Thymus (tissue), 11 donors: Measurements from ENCODE around the gene NLGN4Y. TPM values are rescaled to one million over a fixed set of nuclear protein-coding genes. Genes with fewer than 3 reads are reported as not detected.

Source experiments
- DNase-seq, 9 donors: peaks; one replicate each; pipeline ENCODE4 v3.0.0-alpha.2; 2013; ENCODE audit warnings: low spot score in 9 of 9, low read depth in 6 of 9, missing footprints in 1 of 9
- H3K27ac ChIP-seq, 2 donors: one replicate each; pipeline ENCODE4 v1.5.1; 2013; ENCODE audit warnings: control low read depth in 1 of 2, low read depth in 1 of 2, low read length in 1 of 2, mild to moderate bottlenecking in 1 of 2, moderate library complexity in 1 of 2
- H3K27me3 ChIP-seq, 2 donors: one replicate each; pipeline ENCODE4 v1.5.1; 2013; ENCODE audit warnings: low read length in 1 of 2; ENCODE audit not compliant: control insufficient read depth in 2 of 2, insufficient read depth in 1 of 2
- H3K36me3 ChIP-seq, 2 donors: one replicate each; pipeline ENCODE4 v1.5.1; 2013; ENCODE audit warnings: low read length in 1 of 2, mild to moderate bottlenecking in 1 of 2, moderate library complexity in 1 of 2; ENCODE audit not compliant: control insufficient read depth in 2 of 2, insufficient read depth in 2 of 2
- H3K4me1 ChIP-seq, 2 donors: one replicate each; pipeline ENCODE4 v1.5.1; 2013; ENCODE audit warnings: low read length in 2 of 2; ENCODE audit not compliant: control insufficient read depth in 2 of 2, insufficient read depth in 2 of 2
- H3K4me3 ChIP-seq, 2 donors: one replicate each; pipeline ENCODE4 v1.5.1; 2013; ENCODE audit warnings: low read length in 2 of 2, control low read depth in 1 of 2, mild to moderate bottlenecking in 1 of 2
- H3K9me3 ChIP-seq, 2 donors: one replicate each; pipeline ENCODE4 v1.5.1; 2013; ENCODE audit warnings: low read length in 1 of 2, mild to moderate bottlenecking in 1 of 2; ENCODE audit not compliant: control insufficient read depth in 2 of 2, insufficient read depth in 1 of 2
- WGBS: extraction: QIAGEN DNeasy Blood & Tissue Kit; methylation state at CpG from one replicate; pipeline ENCODE4 v1.1.7; 2013; 5-methylcytosine and 5-hydroxymethylcytosine counted together
- polyA plus RNA-seq: library from polyadenylated mRNA; stranded (reverse); fragments of 200-250 nt; gene quantifications from one replicate; pipeline ENCODE4 v1.2.3, GENCODE V29; 2013
- total RNA-seq: library from RNA; stranded (reverse); fragments of 120-200 nt; gene quantifications from one replicate; pipeline ENCODE4 v1.2.4, GENCODE V29; 2013
- donor health status: healthy.

The NLGN4Y gene
- total and polyA plus RNA-seq, 2 donors: 0.24 to 3.0 TPM

DNA sequence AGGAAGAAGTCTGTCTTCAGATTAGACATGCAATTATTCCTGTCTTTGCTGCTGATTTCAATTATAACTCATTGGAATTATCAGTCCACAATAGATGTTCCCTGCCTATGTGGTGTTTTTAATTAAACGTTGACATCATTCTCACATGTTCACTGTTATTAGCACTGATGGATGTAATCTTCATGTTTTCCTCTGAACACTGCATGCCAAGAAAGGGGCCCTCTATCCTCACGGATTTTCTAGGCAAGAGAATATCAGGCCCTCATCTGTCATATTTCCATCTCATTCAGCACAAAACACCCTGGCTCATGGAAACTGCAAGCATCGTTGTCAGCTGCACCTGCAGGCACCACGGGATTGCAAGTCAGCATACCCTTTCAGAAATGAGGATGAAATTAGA lies 224.0 kb downstream of the NLGN4Y start:
- WGBS: 84% methylated on average over 4 of the region's 4 CpGs
- no peaks in the 10 kb centered on the region for H3K4me1 ChIP-seq
- DNase-seq: no peak
- H3K9me3 ChIP-seq: no peaks in the 10 kb centered on the region
- H3K36me3 ChIP-seq: no peaks in the 10 kb centered on the region
- no peaks in the 10 kb centered on the region for H3K27me3 ChIP-seq
- no peak overlapping the region for H3K27ac ChIP-seq
- no peak overlapping the region for H3K4me3 ChIP-seq

DNA sequence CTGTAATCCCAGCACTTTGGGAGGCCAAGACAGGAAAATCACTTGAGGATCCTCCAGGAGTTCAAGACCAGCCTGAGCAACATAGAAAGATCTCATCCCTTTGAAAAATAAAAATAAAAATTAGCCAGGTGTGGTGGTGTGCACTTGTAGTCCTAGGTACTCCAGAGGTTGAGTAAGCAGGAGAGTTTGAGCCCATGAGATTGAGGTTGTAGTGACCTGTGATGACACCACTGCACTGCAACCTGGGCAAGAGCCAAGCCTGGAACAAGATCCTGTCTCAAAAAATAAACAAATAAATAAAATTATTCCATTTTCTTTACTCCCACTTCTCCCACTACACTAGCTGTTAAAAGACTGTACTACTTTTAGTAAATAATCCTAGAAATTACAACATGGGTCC lies 231.2 kb downstream of the NLGN4Y start:
- Histone ChIP-seq H3K27me3 (no peaks in the 10 kb centered on the region), H3K4me3 (no peak overlapping the region), H3K4me1 (no peaks in the 10 kb centered on the region), H3K36me3 (no peaks in the 10 kb centered on the region), H3K9me3 (no peaks in the 10 kb centered on the region), H3K27ac (no peak overlapping the region)
- DNase-seq: no peak

GRCh38 chrY:14762903-14763302 lies 238.6 kb downstream of the NLGN4Y start:
- WGBS: 86% methylated on average over 1 of the region's 1 CpG
- no peaks in the 10 kb centered on the region for H3K9me3 ChIP-seq
- H3K4me1 ChIP-seq: no peaks in the 10 kb centered on the region
- no peaks in the 10 kb centered on the region for H3K27me3 ChIP-seq
- no peak for DNase-seq
- H3K4me3 ChIP-seq: no peak overlapping the region
- no peak overlapping the region for H3K27ac ChIP-seq
- no peaks in the 10 kb centered on the region for H3K36me3 ChIP-seq

DNA sequence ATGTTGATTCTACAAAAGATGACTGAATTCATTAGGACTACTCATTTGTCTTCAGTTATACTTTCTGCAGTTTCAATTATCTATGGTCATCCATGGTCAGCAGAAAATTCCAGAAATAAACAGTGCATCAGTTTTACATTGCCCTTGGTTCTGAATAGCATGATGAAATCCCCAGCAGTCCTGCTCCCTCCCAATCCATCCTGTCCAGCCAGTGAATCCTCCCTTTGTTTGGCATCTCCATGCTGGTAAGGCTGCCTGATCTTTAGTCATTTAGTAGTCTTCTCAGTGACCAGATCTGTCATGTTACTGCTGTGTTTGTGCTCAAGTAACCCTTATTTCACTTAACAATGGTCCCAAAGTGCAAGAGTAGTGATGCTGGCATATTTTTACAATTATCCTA lies 239.3 kb downstream of the NLGN4Y start:
- DNase-seq: no peak
- H3K4me1 ChIP-seq: no peaks in the 10 kb centered on the region
- no peaks in the 10 kb centered on the region for H3K9me3 ChIP-seq
- H3K27me3 ChIP-seq: no peaks in the 10 kb centered on the region
- no peak overlapping the region for H3K4me3 ChIP-seq
- H3K36me3 ChIP-seq: no peaks in the 10 kb centered on the region
- no peak overlapping the region for H3K27ac ChIP-seq

DNA sequence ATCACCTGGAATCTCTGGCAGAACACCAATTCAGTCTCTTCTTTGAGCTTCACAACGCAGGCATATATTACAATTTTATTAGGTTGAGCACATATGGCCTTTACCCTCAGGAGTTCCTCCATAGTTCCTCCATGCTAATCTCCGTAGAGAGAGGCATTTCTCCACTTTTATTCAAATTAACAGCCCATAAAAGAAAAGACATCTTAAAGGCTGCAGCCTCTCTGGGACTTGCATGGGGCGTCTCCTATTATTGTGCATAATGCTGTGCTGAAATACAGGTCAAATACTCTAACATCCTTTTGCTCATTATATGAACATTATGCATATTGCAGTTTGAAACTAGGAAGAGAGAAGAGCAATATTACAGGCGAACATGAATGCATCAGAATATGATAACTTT lies 253.9 kb downstream of the NLGN4Y start:
- H3K27me3 ChIP-seq: no peaks in the 10 kb centered on the region
- H3K36me3 ChIP-seq: no peaks in the 10 kb centered on the region
- no peak overlapping the region for H3K4me3 ChIP-seq
- WGBS: 95% methylated on average over 4 of the region's 4 CpGs
- DNase-seq: no peak
- no peaks in the 10 kb centered on the region for H3K4me1 ChIP-seq
- H3K27ac ChIP-seq: no peak overlapping the region
- H3K9me3 ChIP-seq: no peaks in the 10 kb centered on the region

GRCh38 chrY:14793104-14793503 lies 268.8 kb downstream of the NLGN4Y start:
- Histone ChIP-seq H3K27me3 (no peaks in the 10 kb centered on the region), H3K27ac (no peak overlapping the region), H3K9me3 (no peaks in the 10 kb centered on the region), H3K4me3 (no peak overlapping the region), H3K4me1 (no peaks in the 10 kb centered on the region), H3K36me3 (no peaks in the 10 kb centered on the region)
- no peak for DNase-seq
- 97% methylated on average over 4 of the region's 4 CpGs for WGBS

DNA sequence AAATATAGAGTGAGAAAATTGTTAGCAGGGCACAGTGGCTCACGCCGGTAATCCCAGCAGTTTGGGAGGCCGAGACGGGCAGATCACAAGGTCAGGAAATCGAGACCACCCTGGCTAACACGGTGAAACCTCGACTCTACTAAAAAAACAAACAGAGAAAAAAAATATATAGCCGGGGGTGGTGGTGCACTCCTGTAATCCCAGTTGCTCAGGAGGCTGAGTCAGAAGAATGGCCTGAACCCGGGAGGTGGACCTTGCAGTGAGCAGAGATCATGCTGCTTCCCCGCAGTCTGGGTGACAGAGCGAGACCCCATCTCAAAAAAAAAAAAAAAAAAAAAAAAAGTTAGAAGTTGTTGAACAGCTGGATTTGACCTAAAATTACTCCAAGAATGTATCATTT lies 269.3 kb downstream of the NLGN4Y start:
- no peak overlapping the region for H3K27ac ChIP-seq
- H3K4me3 ChIP-seq: no peak overlapping the region
- no peaks in the 10 kb centered on the region for H3K4me1 ChIP-seq
- DNase-seq: no peak
- H3K9me3 ChIP-seq: no peaks in the 10 kb centered on the region
- WGBS: 97% methylated on average over 11 of the region's 11 CpGs
- no peaks in the 10 kb centered on the region for H3K27me3 ChIP-seq
- H3K36me3 ChIP-seq: no peaks in the 10 kb centered on the region

DNA sequence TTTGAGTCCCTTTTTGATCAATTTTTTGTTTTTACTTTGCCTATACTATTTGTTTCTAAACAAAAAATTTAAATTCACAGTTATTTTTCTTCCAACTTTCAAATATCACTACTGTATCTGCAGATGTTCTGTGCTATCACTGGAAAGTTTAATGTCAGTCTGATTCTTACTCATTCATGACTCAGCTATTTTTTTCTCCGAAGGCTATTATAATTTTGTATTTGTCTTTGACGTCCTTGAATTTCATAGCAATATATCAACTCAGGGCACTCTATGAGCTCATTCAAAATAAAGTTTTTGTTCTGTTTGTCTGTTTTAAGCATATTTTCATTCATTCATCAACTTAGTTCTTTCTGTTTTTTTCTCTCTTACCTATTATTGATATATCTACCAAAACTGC lies 273.7 kb downstream of the NLGN4Y start:
- Histone ChIP-seq H3K9me3 (no peaks in the 10 kb centered on the region), H3K27ac (no peak overlapping the region), H3K4me3 (no peak overlapping the region), H3K27me3 (no peaks in the 10 kb centered on the region), H3K36me3 (no peaks in the 10 kb centered on the region), H3K4me1 (no peaks in the 10 kb centered on the region)
- WGBS: 99% methylated on average over 2 of the region's 2 CpGs
- DNase-seq: no peak

- DNase-seq: no peak
- no peaks in the 10 kb centered on the region for H3K9me3 ChIP-seq
- no peak overlapping the region for H3K27ac ChIP-seq
- no peaks in the 10 kb centered on the region for H3K4me1 ChIP-seq
- H3K36me3 ChIP-seq: no peaks in the 10 kb centered on the region
- H3K27me3 ChIP-seq: no peaks in the 10 kb centered on the region
- WGBS: 88% methylated on average over 2 of the region's 2 CpGs
- H3K4me3 ChIP-seq: no peak overlapping the region
These were observed 276.8 kb downstream of the NLGN4Y start for GRCh38 chrY:14801096-14801495.

DNA sequence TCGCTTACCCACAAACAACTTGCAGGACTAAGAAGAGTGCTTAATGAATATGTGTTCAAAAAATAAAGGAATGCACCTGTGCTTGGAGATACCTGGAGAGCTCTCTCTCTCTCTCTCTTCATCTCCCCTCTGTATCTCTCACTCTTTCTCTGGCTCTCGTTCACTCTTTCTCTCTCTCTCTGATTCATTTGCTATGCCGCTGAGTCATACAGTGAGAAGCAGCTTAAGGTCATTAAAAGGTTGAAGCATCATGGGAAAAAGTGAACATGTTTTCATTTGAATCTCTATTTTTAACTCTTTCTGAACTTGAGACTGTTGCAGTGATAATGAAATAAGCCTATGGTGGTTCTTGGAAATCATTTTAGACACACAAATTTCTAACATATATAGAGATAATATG lies 277.8 kb downstream of the NLGN4Y start:
- H3K4me3 ChIP-seq: no peak overlapping the region
- 95% methylated on average over 3 of the region's 3 CpGs for WGBS
- no peak overlapping the region for H3K27ac ChIP-seq
- no peak for DNase-seq
- no peaks in the 10 kb centered on the region for H3K9me3 ChIP-seq
- no peaks in the 10 kb centered on the region for H3K27me3 ChIP-seq
- no peaks in the 10 kb centered on the region for H3K4me1 ChIP-seq
- H3K36me3 ChIP-seq: no peaks in the 10 kb centered on the region
